Mucosa of rectum (tissue), 2 donors: ENCODE data around the gene BCL11A.
A peak's percentile ranks its signal among the peaks of the same experiment; 100 is the strongest.

Experiments used
- H3K27ac ChIP-seq, 2 donors: one replicate each; pipeline ENCODE4 v1.7.0; 2013; ENCODE audit warnings: inconsistent platforms in 2 of 2, low read depth in 2 of 2, low read length in 2 of 2
- H3K27me3 ChIP-seq, 2 donors: one replicate each; pipeline ENCODE4 v1.7.0; 2013; ENCODE audit warnings: low read length in 2 of 2; ENCODE audit not compliant: control insufficient read depth in 2 of 2, insufficient read depth in 2 of 2
- H3K36me3 ChIP-seq, 2 donors: one replicate each; pipeline ENCODE4 v1.7.0; 2013; ENCODE audit warnings: low read length in 2 of 2; ENCODE audit not compliant: control insufficient read depth in 2 of 2, insufficient read depth in 2 of 2
- H3K4me1 ChIP-seq, 2 donors: one replicate each; pipeline ENCODE4 v1.7.0; 2013; ENCODE audit warnings: low read length in 2 of 2, mild to moderate bottlenecking in 1 of 2; ENCODE audit not compliant: control insufficient read depth in 2 of 2, insufficient read depth in 2 of 2
- H3K4me3 ChIP-seq, 2 donors: one replicate each; pipeline ENCODE4 v1.7.0; 2013; ENCODE audit warnings: low read length in 2 of 2
- H3K9ac ChIP-seq, 2 donors: one replicate each; pipeline ENCODE4 v1.7.0; 2013; ENCODE audit warnings: low read length in 2 of 2, low read depth in 1 of 2, mild to moderate bottlenecking in 1 of 2
- H3K9me3 ChIP-seq, 2 donors: one replicate each; pipeline ENCODE4 v1.7.0; 2013; ENCODE audit warnings: low read length in 2 of 2; ENCODE audit not compliant: control insufficient read depth in 2 of 2
- donor health status: healthy.
- donor health status: Normal muscosa, but diverticular disease.

Gene BCL11A

DNA sequence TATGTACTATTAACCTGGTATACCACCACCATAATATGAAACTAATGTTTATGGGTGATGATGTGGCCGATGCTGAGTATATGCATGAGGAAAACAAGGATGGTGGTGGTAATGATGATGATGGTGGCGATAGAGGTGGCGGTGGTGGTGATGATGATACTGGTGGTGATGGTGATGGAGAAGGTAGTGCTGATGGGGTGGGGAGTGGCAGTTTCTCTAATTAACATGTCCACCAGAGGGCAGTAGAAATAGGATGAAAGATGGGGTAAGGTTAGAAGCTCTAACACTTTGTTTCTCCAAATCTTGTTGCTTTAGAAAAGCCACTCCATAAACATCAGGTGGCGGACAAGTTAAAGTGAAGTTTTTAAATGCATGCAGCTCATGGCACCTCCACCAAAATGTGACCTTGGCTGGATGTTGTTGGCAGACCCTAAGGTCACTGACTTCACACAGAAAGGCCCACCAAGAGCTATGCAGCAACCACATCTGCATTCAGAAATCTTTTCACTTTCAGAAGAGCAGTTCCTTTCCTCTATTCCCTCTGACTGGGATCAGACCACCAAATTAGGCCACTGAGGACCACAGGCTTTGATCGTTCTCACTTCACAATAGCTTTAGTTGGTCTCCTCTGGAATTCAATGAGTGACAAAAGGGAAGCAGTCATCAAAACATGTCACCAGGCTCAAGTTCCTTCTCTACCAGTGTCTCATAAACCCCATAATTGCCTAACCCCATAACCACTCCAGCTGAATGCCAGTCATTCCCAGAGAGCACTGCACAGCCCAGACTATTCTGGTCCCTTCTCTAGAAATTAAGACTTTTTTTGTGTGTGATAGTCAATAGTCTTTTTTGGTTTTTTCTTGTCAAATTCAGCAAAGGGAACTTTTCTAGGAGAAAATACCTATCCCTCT lies 7.5 kb upstream of the BCL11A start:
- peaks cover 0 to 8% of the 10 kb centered on the region in 2 donors for H3K4me1 ChIP-seq
- no peaks in the 10 kb centered on the region for H3K9me3 ChIP-seq
- no peak overlapping the region for H3K9ac ChIP-seq
- H3K36me3 ChIP-seq = no peaks in the 10 kb centered on the region
- H3K4me3 ChIP-seq = no peak overlapping the region
- H3K27me3 ChIP-seq = peaks cover 0 to 4% of the 10 kb centered on the region in 2 donors
- H3K27ac ChIP-seq = no peak overlapping the region

DNA sequence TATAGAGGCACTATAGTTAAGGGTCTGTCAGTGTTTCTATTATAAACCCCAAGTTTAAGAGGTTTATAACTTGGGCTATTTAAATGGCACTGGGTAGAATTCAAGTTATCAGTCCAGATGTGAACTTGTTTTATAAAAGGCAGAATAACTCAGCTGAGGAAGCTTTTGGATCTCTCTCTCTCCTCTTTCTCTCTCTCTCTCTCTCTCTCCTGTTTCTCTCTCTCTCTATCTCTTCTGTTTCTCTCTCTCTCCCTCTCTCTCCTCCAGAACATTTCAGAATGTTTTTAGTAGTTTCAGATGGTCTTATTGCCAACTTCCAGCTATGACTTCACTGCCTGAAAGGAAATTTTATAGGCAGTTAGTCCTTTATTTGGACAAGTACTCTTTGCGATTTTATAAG lies 6.4 kb upstream of the BCL11A start:
- Histone ChIP-seq H3K4me1 (peaks cover 6 to 8% of the 10 kb centered on the region in 2 donors), H3K9me3 (no peaks in the 10 kb centered on the region), H3K27me3 (peaks cover 0 to 4% of the 10 kb centered on the region in 2 donors), H3K36me3 (no peaks in the 10 kb centered on the region), H3K4me3 (no peak overlapping the region), H3K27ac (no peak overlapping the region), H3K9ac (no peak overlapping the region)

DNA sequence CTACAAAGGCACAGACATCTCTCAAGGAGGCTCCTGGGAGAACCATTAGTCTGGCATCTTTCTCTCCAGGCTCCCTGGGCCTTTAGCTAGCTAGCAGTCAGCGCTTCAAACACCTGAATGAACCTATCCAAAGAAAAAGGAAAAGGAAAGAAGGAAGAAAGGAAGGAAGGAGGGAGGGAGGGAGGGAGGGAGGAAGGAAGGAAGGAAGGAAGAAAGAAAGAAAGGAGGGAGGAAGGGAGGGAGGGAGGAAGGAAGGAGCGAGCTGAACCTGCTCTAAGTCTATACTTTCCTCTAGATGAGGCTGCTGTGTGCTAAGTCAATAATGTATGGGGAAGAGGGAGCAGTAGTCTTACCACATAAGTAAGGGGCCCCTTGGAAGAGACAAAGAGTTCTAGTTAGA lies 5.1 kb upstream of the BCL11A start:
- Histone ChIP-seq H3K9ac (no peak overlapping the region), H3K36me3 (no peaks in the 10 kb centered on the region), H3K9me3 (no peaks in the 10 kb centered on the region), H3K4me3 (no peak overlapping the region), H3K27me3 (peaks cover 0 to 4% of the 10 kb centered on the region in 2 donors), H3K4me1 (peaks cover 6 to 8% of the 10 kb centered on the region in 2 donors), H3K27ac (no peak overlapping the region)

DNA sequence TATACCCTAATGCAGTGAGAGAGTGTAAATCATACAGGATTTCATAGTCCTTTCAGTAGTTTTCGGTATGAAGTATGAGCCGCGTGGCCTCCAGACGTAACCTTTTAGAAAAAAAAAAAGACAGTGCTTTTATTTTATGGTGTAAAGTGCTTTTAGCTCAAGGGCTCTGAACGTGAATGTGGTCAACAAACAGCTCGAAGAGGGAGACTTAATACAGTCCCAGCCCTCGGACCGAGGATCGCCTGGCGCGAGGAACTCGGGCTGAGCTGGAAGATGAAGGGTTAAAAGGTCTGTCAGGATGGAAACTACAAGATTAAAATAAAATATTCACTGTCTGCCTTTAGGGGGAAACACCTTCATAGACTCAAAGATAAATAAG lies 4.0 kb upstream of the BCL11A start:
- Histone ChIP-seq H3K27ac (no peak overlapping the region), H3K9me3 (no peaks in the 10 kb centered on the region), H3K9ac (peak overlapping the region; percentile 5 to 29), H3K4me1 (peaks cover 6 to 8% of the 10 kb centered on the region in 2 donors), H3K27me3 (peaks cover 0 to 4% of the 10 kb centered on the region in 2 donors), H3K4me3 (peak overlapping the region; percentile 42 to 70), H3K36me3 (no peaks in the 10 kb centered on the region)

DNA sequence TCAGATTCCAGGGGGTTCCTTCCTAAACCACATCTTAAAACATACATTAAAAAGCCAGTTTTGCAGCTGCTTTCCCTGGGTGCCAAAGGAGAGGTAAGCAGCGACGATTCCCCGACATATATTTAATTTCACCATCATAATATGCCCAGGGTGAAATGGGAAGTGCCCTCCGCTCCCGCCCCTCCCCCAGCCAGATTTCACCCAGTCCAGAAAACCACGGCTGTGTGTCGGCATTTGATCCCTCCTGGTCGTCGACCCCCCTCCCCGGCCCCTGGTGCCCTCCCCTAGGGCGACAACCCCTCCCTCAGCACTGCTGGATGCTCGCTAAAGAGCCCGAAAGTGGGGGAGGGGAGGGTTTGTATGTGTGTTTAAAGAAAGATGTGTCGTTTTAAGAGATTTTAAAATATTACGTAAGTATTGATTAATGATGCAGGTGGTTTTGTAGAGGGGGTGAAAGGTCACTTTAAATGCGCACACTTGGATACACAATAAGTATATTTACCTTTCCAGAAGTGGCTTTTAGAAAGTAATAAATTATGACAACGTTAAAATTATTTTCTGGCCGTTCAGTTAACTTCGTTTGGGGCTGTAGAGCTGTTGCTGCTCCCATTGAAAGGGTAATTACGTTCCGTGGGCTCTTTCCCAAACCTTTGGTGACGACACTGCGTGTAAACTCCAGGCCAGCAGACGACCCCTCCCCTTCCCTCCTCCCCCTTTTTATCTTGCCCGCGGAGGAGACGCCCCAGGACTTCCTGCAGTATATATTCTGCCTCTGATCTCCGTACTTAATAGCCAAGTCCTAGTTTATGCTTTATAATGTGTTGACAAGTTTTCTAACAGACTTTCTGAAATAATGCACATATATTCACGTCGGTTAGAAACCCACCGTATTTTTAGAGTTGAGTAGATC lies 3.4 kb upstream of the BCL11A start:
- peaks cover 0 to 4% of the 10 kb centered on the region in 2 donors for H3K27me3 ChIP-seq
- H3K27ac ChIP-seq = no peak overlapping the region
- peak overlapping the region; percentile 29 to 54 for H3K9ac ChIP-seq
- H3K4me1 ChIP-seq = peaks cover 6 to 8% of the 10 kb centered on the region in 2 donors
- peak overlapping the region; percentile 42 to 70 for H3K4me3 ChIP-seq
- H3K9me3 ChIP-seq = no peaks in the 10 kb centered on the region
- no peaks in the 10 kb centered on the region for H3K36me3 ChIP-seq

DNA sequence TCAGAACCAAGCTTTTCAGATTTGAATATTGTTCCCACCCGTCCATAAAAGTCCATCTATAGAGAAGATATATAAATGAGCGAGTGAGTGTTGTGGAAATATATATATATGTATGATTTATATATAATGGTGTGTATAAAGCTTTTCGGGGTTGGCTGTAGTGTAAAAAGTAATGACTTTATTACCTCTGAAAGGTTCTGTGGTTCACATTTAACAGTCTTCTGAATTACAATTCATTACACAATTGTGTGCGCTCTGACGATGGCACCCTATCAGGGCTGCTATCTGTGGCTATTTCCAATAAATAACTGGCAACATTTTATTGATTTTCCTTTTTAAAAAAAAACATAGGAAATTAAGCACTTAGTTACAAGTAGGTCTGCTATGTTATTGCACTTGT lies 2.7 kb upstream of the BCL11A start:
- Histone ChIP-seq H3K4me3 (peak overlapping the region in 1 of 2 donors; percentile 70), H3K4me1 (peaks cover 6 to 11% of the 10 kb centered on the region in 2 donors), H3K27ac (no peak overlapping the region), H3K9me3 (no peaks in the 10 kb centered on the region), H3K27me3 (peaks cover 0 to 2% of the 10 kb centered on the region in 2 donors), H3K36me3 (no peaks in the 10 kb centered on the region), H3K9ac (no peak overlapping the region)

DNA sequence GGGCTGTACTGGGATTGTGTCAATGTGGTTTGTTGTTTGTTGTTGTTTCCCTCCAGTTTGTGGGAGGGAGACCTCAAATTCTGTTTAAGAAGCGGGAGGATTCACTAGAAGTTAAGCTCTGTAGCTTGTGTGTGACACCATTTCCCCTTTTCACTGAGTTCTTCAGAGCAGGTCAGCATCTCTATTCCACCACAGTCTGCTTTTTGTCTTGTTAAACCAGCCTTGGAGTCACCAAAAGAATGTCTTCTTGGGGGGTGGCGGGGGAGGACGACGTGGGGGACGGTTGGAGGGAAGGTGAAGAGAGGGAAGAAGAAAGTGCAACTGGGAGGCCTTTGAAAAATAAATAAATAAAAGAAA lies 2.3 kb upstream of the BCL11A start:
- Histone ChIP-seq H3K4me1 (peaks cover 6 to 13% of the 10 kb centered on the region in 2 donors), H3K9me3 (no peaks in the 10 kb centered on the region), H3K27me3 (no peaks in the 10 kb centered on the region), H3K9ac (peak overlapping the region; percentile 63 to 83), H3K27ac (peak overlapping the region in 1 of 2 donors; percentile 61), H3K4me3 (peak overlapping the region; percentile 70 to 78), H3K36me3 (no peaks in the 10 kb centered on the region)

DNA sequence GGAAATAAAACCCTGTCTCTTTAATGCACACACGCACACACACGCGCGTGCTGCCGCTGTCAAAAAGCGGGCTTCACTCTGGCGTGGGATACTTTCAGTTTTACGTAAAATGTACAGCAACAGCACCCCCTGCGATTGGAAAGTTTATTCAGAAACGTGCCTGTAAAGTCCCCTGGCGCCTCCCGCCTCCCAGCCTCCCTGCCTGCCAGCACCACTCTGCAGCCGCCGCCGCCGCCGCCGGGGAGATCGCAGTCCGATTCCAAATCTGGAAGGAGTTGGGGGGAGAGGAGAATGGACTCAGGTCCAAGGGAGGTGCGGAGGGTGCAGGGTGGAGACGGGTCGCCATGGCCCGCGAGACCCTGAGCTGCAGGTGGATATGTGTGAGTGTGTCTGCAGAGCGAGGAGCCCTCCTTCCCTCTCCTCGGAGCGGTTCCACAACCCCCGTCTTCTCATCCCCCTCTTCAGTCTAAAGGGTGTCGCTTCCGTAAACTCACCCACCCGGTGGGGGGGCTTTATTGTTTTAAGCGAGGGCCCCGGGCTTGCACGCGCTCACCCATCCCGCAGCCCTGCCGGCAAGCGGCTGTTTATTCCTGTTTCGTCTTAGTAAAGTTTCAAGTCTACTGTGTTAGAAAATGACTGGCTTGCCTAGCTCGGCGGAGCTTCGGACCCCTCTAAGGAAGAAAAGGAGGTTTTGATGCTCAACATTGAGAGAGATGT lies 1.8 kb upstream of the BCL11A start:
- H3K9me3 ChIP-seq = no peaks in the 10 kb centered on the region
- H3K4me1 ChIP-seq = peaks cover 6 to 13% of the 10 kb centered on the region in 2 donors
- H3K9ac ChIP-seq = peak overlapping the region; percentile 63 to 83
- H3K36me3 ChIP-seq = no peaks in the 10 kb centered on the region
- peak overlapping the region; percentile 61 to 76 for H3K27ac ChIP-seq
- H3K27me3 ChIP-seq = no peaks in the 10 kb centered on the region
- H3K4me3 ChIP-seq = peak overlapping the region; percentile 70 to 78

DNA sequence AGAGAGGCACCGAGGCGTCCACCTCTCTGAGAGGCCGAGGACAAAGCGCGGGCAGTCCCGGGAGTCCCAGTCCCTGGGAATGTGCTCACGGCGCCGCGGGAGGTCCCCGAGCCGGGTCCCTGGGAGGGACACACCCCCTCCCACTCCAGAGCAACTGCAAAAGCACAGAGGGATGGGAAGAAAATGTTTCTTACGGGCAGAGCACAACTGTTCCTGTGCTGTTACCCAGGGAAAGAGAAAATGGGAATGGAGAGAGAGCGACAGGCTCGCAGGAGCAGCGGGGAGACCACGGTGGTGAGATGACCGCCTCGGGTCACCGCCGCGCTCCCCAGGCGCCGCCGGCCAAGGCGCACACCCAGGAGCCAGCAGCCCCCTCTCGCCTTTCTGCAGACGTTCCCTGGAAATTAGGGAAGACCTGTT lies 1.2 kb upstream of the BCL11A start:
- Histone ChIP-seq H3K4me3 (peak overlapping the region; percentile 70 to 78), H3K36me3 (no peaks in the 10 kb centered on the region), H3K9ac (peak overlapping the region; percentile 57 to 83), H3K27me3 (no peaks in the 10 kb centered on the region), H3K9me3 (no peaks in the 10 kb centered on the region), H3K4me1 (peaks cover 6 to 13% of the 10 kb centered on the region in 2 donors), H3K27ac (peak overlapping the region; percentile 61 to 76)
